HG02884 (cell line): Measurements from ENCODE around the gene ATP23.

Experiments used
- ATAC-seq: cut with Tn5 transposase; IDR thresholded peaks from one replicate; pipeline ENCODE4 v1.9.1; 2021; ENCODE audit warnings: mild to moderate bottlenecking, moderate library complexity; ENCODE audit not compliant: unreplicated experiment

ATP23 gene

DNA sequence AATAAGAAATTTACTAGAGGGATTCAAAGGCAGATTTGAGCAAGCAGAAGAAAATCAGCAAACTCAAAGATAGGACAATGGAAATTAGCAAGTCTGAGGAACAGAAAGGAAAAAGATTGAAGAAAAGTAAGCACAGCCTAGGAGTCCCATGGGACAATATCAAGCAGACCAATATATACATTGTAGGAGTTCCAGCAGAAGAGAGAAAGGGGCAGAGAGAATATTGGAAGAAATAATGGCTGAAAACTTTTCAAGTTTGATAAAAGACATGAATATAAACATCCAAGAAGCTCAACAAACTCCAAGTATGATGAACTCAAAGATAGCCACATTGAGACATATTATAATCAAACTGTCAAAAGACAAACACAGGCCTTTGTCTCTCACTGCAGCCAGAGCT lies 25.2 kb downstream of the ATP23 start:
- ATAC-seq, result no peak

DNA sequence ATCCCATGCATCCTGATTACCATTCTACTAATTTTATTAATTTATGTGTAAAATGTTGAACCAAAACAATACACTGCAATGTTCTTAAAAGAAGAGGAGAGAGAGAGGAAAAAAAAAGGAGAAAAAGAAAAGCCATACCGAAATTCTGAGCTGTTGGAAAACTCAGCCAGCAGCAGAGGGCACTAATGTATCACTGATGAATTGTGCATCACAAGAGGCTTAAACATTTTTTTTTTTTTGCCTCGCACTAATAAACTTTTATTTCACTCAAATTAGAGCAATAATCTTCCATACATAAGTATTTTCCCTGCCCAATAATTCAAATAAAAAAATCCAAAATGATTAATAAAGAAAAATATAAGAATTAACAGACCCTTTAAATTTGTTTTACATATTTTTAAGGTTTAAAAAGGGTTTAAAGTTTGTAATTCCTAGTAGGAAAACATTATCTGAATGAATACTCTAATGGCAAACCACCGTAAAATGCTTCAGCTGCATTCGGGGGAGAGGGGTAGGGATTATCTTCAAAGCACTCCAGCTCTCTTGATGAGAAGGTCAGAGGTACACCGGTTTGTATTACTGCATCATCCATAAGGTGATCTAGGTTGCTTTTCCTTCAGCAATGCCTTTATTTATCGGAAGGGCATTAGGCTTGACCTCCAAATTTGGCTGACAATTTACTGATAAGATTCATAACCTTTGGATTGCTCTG lies 41.9 kb downstream of the ATP23 start:
- no peak for ATAC-seq

DNA sequence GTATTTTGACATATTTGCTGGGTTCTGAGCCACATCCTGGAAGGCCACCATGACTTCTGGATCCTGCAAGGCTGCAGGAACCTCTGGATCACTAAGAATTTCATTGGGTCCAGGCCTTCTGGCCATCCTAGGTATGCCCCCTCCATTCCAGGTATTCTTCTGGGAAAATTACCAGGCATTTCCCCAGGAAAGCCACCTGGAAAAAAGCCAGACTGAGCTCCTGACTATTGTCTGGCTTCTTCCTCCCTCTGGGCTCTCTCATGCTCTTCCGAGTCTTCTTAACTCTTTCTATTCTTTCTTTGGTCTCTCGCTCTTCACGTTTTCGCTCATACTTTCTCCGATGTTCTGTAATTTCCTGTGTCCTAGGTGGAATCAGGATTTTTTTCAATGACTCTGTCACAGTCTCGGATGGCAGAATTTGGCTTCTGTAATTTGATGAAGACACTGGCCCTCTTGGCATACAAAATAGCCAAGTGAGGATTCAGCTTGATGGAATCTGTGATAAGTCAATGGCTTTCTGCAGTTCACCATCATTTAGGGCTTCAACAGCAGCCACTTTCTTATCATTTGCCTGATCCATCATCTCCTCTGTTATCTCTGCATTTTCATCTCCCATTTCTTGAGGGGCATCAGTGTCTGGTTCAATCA lies 42.6 kb downstream of the ATP23 start:
- no peak for ATAC-seq

DNA sequence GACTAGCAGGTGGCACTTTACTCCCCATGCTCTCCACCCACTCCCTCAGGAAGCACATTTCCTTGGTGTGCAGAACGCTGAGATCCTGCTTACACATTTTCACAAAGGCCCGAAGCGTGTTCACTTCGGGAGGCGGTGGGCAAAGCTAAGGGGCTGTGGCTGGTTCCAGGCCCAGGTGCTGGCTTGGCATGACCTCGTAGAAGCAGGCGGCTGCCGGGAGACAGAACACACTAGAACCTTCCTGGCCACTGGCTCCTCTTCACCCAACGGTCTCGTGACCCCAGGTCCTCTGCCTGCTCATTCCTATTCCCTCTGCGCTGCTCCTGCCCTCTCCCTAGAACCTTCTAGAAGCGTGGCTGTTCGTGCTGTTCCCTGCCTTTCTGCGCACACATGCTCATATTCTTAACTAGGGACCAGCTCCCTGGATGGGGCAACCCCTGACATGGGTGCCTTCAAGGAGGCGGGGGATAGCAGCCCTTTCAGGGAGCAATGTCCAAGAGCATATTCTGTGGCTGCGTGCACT lies 43.3 kb downstream of the ATP23 start:
- ATAC-seq, result no peak

DNA sequence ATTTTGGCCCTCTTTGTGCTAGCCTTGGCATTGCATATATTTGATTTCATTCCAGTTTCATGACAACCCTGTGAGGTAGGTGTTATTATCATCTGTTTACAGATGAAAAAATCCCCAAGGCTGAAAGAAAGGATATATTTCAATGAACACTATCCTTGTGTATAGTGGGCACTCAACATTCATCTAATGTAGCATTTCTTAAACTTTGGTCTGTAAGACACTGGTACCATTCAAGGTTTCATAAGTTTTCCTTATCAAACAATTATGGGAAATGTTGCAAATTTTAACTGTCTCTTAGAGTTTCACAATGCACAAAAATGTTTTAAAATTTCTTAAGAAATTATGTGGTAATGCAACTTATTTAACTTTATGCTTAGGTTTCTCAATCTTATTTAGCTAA lies 44.3 kb downstream of the ATP23 start:
- no peak for ATAC-seq

DNA sequence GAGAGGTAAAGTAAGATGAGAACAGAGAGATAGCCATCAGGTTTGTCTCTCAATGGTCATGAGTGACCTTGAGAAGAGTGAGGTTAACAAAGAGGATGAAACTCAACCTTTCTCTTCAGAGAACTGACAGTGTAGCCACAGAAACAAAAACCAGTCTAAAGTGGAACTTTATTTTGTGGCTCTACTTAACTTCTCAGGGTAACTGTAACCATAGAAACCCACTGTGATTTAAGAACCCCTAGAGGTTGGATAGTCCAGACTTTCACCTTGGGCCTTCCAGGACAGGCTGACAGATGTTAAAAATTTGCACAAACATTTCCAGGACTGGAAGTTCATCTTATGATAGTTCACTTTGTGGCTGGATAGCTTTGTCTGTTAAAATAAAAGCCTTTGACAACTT lies 48.5 kb downstream of the ATP23 start:
- ATAC-seq, result no peak

DNA sequence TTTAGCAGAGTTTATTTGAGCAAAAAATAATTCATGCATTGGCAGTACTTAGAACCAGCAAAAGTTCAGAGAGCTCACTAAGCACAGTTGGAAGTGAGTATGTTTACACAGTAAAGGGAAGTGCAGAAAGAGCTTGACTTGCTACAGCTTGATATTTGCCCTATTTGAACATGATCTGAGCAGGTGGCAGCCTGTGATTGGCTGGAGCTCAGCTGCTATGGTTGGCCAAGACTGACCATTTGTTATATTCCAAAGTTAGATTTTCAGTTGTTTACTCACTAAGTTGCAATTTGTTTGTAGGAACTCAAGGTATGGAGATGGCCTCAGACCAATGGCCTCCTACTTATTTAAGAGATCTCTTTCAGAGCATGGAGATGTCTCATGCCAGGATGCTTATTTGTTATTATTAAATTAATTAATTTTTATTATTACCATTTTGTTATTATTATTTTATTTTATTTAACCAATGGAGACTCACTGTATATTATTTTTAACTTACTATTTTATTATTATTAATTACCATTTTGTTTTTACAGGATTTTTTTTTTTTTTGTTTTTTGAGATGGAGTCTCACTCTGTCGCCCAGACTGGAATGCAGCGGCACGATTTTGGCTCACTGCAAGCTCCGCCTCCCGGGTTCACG lies 49.0 kb downstream of the ATP23 start:
- ATAC-seq, result no peak

DNA sequence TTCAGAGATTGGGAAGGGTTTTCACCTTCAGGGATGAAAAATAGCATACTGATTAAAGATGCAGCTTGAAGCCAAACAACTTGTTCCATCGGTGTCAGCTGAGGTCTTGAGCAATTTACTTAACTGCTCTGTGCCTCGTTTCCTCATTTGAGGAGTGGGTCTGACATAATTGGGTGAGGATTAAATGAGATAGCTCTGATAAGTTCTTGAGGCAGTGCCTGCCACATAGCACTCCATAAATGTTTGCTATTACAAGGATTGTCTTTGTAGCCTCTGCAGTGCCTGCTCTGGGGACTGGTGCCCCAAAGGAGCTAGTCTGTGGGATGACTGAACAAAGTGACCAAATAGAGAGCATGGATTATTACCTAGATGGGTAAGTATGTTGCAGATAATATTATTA lies 50.6 kb downstream of the ATP23 start:
- ATAC-seq, result no peak

DNA sequence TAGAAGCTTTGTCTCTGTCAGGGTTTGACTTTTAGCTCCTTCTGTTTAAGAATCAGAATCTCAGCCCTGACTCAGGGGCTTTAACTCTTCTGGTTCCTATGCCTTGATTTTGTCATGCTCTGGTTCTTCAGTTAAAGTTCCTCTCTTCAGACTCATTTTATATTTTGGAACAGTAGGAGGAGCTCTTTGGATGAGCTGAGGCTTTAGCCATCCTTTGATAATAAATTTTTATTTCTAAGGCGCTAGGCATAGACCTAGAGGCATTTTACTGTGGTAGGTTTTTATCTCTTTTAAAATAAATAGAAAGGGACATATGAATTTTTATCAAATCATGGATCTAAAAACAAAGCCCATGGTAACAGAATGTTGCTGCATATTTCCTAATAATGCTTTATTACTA lies 51.7 kb downstream of the ATP23 start:
- ATAC-seq, result no peak

DNA sequence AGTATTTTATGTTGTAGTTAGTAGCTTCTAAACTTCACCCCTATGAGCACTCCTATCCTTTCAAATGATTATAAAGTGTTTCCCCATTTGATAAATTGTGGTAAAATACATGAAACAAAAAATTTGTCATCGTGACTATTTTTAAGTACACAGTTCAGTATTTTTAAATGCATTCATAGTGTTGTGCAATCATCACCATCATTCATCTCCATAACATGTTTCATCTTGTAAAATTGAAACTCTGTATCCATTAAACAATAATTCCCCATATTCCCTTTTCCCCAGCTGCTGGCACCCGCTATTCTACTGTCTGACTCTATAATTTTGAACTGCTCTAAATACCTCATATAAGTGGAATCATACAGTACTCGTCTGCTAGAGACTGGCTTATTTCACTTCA lies 52.5 kb downstream of the ATP23 start:
- no peak for ATAC-seq

DNA sequence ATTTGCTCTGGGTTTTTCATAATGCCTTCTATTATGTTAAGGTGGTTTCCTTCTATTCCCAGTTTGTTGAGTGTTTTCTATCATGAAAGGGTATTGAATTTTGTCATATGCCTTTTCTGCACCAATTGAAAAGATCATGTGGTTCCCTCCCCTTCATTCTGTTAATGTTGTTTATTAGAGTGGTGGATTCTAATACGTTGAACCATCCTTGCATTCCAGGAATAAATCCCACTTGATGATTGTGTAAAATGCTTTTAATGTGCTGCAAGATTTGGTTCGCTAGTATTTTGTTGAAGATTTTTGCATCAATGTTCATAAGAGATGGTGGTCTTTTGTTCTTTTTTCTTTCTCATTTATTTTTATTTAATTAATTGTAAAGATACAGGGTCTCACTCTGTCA lies 55.2 kb downstream of the ATP23 start:
- ATAC-seq, result no peak

DNA sequence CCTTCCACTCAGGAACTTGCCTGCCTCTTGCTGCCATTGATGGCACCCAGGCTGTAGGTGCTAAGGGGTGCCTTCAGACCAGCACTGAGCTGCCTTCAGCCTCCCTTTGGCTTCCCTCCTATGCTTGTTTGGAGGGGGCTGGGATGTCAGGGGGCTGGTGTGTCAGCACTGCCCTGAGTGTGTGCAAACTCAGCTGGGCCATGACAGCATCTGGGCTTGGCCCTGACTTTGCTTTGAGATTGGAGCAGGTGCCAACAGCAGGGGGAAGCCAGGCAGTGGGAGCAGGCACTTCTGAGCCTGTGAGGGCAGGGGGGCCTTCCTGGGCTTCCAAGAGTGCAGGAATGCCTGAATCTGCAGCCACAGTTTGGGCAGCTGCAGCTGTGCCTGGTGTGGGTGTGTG lies 56.9 kb downstream of the ATP23 start:
- no peak for ATAC-seq

DNA sequence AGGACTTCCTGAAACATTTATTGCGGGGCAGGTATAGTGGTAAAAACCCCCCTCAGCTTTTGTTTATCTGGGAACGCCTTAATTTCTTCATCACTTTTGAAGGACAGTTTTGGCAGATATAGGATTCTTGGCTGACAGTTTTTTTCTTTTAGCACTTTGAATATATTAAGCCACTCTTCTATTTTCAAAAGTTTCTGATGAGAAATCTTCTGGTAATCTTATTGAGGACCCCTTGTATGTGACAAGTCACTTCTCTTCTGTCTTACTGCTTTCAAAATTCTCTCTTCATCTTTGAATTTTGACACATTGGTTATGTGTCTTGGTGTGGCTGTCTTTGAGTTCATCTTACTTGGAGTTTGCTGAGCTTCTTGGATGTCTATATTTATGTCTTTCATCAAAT lies 59.1 kb downstream of the ATP23 start:
- ATAC-seq, result no peak

DNA sequence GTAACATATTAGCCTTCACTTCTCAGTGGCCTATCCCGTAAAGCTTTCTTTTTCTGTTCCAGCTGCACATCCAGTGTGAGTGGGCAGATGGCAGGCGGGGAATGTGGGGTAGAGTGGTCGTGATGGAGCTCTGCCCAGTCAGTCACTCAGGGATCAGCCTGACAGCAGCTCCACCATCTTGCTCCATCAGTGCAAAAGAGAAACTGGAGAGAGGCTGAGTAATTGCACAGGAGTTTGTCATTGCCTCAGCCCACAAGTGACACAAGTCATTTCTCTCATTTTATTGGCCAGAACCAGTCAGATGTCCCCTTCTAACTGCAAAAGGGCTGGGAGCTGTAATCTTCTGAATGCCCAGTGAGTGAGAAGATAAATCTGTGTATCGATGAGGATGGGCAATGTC lies 66.5 kb downstream of the ATP23 start:
- no peak for ATAC-seq

DNA sequence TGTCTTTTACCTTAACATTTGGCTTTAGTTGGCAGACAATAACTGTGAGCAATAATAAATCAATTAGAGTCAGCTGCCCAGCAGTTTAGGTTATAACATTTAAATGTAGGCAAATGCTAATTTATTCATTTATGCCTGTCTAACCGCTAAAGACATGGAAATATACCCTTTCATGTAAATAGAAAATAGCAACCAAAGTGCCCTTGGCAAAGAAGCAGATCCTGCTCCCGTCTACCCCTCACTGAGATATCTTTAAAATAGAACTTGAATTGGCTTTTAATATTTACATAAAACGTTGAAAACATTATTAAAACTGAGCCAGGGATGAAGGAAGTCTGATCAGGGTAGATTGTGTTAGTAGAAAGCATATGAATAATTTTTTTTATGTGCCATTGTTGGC lies 67.3 kb downstream of the ATP23 start:
- no peak for ATAC-seq
